ENCODE results near the gene DCAF7.

The DCAF7 gene

GRCh38 chr17:63515426-63515825 is 34.9 kb upstream of the DCAF7 start:
- Histone ChIP-seq H3K4me1 (ENCODE audit: control insufficient read depth, insufficient read depth, low read length) (no peaks in the 10 kb centered on the region), H3K9me3 (ENCODE audit: control insufficient read depth, insufficient read depth, low read length) (no peaks in the 10 kb centered on the region), H3K9ac (ENCODE audit: low read depth, low read length) (no peak overlapping the region), H3K4me3 (ENCODE audit: low read depth, low read length) (no peak overlapping the region), H3K36me3 (ENCODE audit: control insufficient read depth, insufficient read depth, low read length) (no peaks in the 10 kb centered on the region), H3K27me3 (ENCODE audit: control insufficient read depth, insufficient read depth, low read length) (no peaks in the 10 kb centered on the region)

DNA sequence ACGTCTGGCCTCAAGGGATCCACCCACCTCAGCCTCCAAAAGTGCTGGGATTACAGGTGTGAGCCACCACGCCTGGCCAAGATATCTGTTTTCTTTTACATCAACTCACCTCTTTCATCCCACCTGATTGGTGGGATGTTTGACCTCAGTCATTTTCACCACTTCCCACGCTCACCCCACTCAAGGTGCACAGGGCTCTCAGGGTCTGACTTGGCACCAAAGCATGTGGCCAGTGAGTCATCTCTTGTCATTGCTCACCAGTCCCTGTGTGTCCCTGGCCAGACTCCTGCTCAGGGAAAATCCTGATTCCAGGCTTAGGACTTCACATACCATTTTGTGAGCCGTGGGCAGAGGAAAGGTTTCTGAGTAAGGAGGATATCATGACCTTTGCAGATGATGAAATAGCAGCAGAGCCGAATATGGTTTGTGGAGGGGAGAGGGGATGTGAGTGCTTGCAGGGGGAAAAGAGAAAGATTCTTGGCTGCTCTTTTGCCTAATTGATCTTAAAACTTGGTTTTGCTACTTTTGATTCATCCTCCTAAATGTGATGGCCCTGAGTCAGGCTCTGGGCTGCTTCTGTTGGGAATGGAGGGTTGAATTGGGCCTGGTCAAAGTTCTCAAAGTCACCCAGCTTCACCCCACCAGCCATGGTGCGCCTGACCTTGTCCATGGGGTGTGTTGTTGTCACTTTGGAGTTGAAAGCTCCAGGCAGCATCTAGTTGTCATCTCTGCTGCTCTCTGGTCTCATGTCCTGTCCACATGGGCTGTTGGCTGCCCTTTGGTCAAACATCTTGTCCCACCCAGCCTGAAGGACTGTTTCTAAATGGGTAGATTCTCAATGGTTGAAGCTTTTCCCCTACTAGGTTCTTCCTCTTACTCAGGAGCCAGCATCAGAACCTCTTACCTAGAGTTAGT is 33.1 kb upstream of the DCAF7 start:
- H3K27me3 ChIP-seq (ENCODE audit: control insufficient read depth, insufficient read depth, low read length) = no peaks in the 10 kb centered on the region
- no peaks in the 10 kb centered on the region for H3K9me3 ChIP-seq (ENCODE audit: control insufficient read depth, insufficient read depth, low read length)
- no peak overlapping the region for H3K4me3 ChIP-seq (ENCODE audit: low read depth, low read length)
- no peak overlapping the region for H3K9ac ChIP-seq (ENCODE audit: low read depth, low read length)
- peaks cover 5% of the 10 kb centered on the region for H3K4me1 ChIP-seq (ENCODE audit: control insufficient read depth, insufficient read depth, low read length)
- H3K36me3 ChIP-seq (ENCODE audit: control insufficient read depth, insufficient read depth, low read length) = no peaks in the 10 kb centered on the region

- Histone ChIP-seq H3K4me1 (ENCODE audit: control insufficient read depth, insufficient read depth, low read length) (peaks cover 5% of the 10 kb centered on the region), H3K36me3 (ENCODE audit: control insufficient read depth, insufficient read depth, low read length) (no peaks in the 10 kb centered on the region), H3K9me3 (ENCODE audit: control insufficient read depth, insufficient read depth, low read length) (no peaks in the 10 kb centered on the region), H3K4me3 (ENCODE audit: low read depth, low read length) (no peak overlapping the region), H3K9ac (ENCODE audit: low read depth, low read length) (no peak overlapping the region), H3K27me3 (ENCODE audit: control insufficient read depth, insufficient read depth, low read length) (no peaks in the 10 kb centered on the region)
Measured at GRCh38 chr17:63517825-63518534, 32.3 kb upstream of the DCAF7 start.

GRCh38 chr17:63519116-63519881 is 31.0 kb upstream of the DCAF7 start:
- Histone ChIP-seq H3K9ac (ENCODE audit: low read depth, low read length) (no peak overlapping the region), H3K36me3 (ENCODE audit: control insufficient read depth, insufficient read depth, low read length) (no peaks in the 10 kb centered on the region), H3K4me1 (ENCODE audit: control insufficient read depth, insufficient read depth, low read length) (peaks cover 5% of the 10 kb centered on the region), H3K4me3 (ENCODE audit: low read depth, low read length) (no peak overlapping the region), H3K9me3 (ENCODE audit: control insufficient read depth, insufficient read depth, low read length) (no peaks in the 10 kb centered on the region), H3K27me3 (ENCODE audit: control insufficient read depth, insufficient read depth, low read length) (peaks cover 4% of the 10 kb centered on the region)

- H3K4me3 ChIP-seq (ENCODE audit: low read depth, low read length) = no peak overlapping the region
- H3K9ac ChIP-seq (ENCODE audit: low read depth, low read length) = no peak overlapping the region
- peaks cover 5% of the 10 kb centered on the region for H3K4me1 ChIP-seq (ENCODE audit: control insufficient read depth, insufficient read depth, low read length)
- no peaks in the 10 kb centered on the region for H3K9me3 ChIP-seq (ENCODE audit: control insufficient read depth, insufficient read depth, low read length)
- no peaks in the 10 kb centered on the region for H3K36me3 ChIP-seq (ENCODE audit: control insufficient read depth, insufficient read depth, low read length)
- peaks cover 6% of the 10 kb centered on the region for H3K27me3 ChIP-seq (ENCODE audit: control insufficient read depth, insufficient read depth, low read length)
Measured at GRCh38 chr17:63519972-63520882, 30.1 kb upstream of the DCAF7 start.

DNA sequence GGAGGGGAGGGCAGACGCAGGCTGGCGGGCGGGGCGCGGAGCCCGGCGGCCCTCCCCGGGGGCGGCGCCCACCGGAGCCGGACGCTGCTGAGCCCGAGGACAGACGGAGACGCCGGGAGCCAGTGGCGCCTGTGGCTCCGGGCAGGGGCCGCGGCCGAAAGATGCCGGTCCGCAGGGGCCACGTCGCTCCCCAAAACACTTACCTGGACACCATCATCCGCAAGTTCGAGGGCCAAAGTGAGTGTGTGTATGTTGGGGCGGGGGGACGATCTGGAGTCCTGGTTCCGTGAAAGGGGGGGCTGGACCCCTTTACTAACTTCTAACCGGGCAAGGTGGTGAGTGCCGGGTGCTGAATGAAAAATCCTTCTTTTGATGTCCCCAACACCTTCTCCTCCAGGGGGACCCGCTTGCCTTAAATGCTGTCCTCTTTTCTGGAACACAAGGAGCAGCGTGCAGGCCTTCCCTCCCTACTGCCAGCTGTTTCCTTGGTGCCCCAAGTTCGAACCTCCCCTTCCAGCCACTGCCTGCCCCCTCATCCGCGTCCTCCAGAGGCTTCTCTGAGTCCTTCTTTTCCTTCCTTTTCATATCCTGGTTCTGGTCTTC is 26.9 kb upstream of the DCAF7 start, which contains the start of gene KCNH6:
Gene KCNH6, plus strand, starts transcription at position 106 of the 603 bp plus-strand sequence. Its CDS starts 56 bp downstream, at position 162.
- H3K9ac ChIP-seq (ENCODE audit: low read depth, low read length) = no peak within 1 kb of the TSS
- no peaks in the 10 kb centered on the region for H3K9me3 ChIP-seq (ENCODE audit: control insufficient read depth, insufficient read depth, low read length)
- peaks cover 5% of the 10 kb centered on the region for H3K4me1 ChIP-seq (ENCODE audit: control insufficient read depth, insufficient read depth, low read length)
- peaks cover 6% of the 10 kb centered on the region for H3K27me3 ChIP-seq (ENCODE audit: control insufficient read depth, insufficient read depth, low read length)
- H3K36me3 ChIP-seq (ENCODE audit: control insufficient read depth, insufficient read depth, low read length) = no peaks in the 10 kb centered on the region
- peak within 1 kb of the TSS; percentile 66 for H3K4me3 ChIP-seq (ENCODE audit: low read depth, low read length)

DNA sequence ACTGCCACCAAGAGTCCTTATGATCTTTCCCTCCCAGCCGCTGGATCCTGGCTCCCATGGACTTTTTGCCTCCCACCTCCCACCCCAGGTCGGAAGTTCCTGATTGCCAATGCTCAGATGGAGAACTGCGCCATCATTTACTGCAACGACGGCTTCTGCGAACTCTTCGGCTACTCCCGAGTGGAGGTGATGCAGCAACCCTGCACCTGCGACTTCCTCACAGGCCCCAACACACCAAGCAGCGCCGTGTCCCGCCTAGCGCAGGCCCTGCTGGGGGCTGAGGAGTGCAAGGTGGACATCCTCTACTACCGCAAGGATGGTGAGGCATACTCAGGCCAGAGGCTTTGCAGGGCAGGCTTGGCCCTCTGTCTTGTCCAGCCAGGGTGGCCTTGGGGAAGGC is 26.2 kb upstream of the DCAF7 start:
- Histone ChIP-seq H3K4me3 (ENCODE audit: low read depth, low read length) (peak overlapping the region; percentile 66), H3K36me3 (ENCODE audit: control insufficient read depth, insufficient read depth, low read length) (no peaks in the 10 kb centered on the region), H3K9me3 (ENCODE audit: control insufficient read depth, insufficient read depth, low read length) (no peaks in the 10 kb centered on the region), H3K9ac (ENCODE audit: low read depth, low read length) (no peak overlapping the region), H3K4me1 (ENCODE audit: control insufficient read depth, insufficient read depth, low read length) (peaks cover 5% of the 10 kb centered on the region), H3K27me3 (ENCODE audit: control insufficient read depth, insufficient read depth, low read length) (peaks cover 6% of the 10 kb centered on the region)

- Histone ChIP-seq H3K4me1 (ENCODE audit: control insufficient read depth, insufficient read depth, low read length) (peaks cover 5% of the 10 kb centered on the region), H3K9ac (ENCODE audit: low read depth, low read length) (no peak overlapping the region), H3K4me3 (ENCODE audit: low read depth, low read length) (no peak overlapping the region), H3K27me3 (ENCODE audit: control insufficient read depth, insufficient read depth, low read length) (peaks cover 6% of the 10 kb centered on the region), H3K36me3 (ENCODE audit: control insufficient read depth, insufficient read depth, low read length) (no peaks in the 10 kb centered on the region), H3K9me3 (ENCODE audit: control insufficient read depth, insufficient read depth, low read length) (no peaks in the 10 kb centered on the region)
Measured at GRCh38 chr17:63525190-63525946, 24.9 kb upstream of the DCAF7 start.

GRCh38 chr17:63526861-63527260 is 23.4 kb upstream of the DCAF7 start:
- no peak overlapping the region for H3K4me3 ChIP-seq (ENCODE audit: low read depth, low read length)
- H3K4me1 ChIP-seq (ENCODE audit: control insufficient read depth, insufficient read depth, low read length) = no peaks in the 10 kb centered on the region
- no peaks in the 10 kb centered on the region for H3K9me3 ChIP-seq (ENCODE audit: control insufficient read depth, insufficient read depth, low read length)
- H3K9ac ChIP-seq (ENCODE audit: low read depth, low read length) = no peak overlapping the region
- H3K27me3 ChIP-seq (ENCODE audit: control insufficient read depth, insufficient read depth, low read length) = peaks cover 6% of the 10 kb centered on the region
- no peaks in the 10 kb centered on the region for H3K36me3 ChIP-seq (ENCODE audit: control insufficient read depth, insufficient read depth, low read length)

GRCh38 chr17:63528183-63528582 is 22.1 kb upstream of the DCAF7 start:
- H3K9me3 ChIP-seq (ENCODE audit: control insufficient read depth, insufficient read depth, low read length) = no peaks in the 10 kb centered on the region
- H3K27me3 ChIP-seq (ENCODE audit: control insufficient read depth, insufficient read depth, low read length) = peaks cover 6% of the 10 kb centered on the region
- no peaks in the 10 kb centered on the region for H3K4me1 ChIP-seq (ENCODE audit: control insufficient read depth, insufficient read depth, low read length)
- no peak overlapping the region for H3K9ac ChIP-seq (ENCODE audit: low read depth, low read length)
- H3K36me3 ChIP-seq (ENCODE audit: control insufficient read depth, insufficient read depth, low read length) = no peaks in the 10 kb centered on the region
- no peak overlapping the region for H3K4me3 ChIP-seq (ENCODE audit: low read depth, low read length)

All from iPS-15b (cell line).